Activated CD8-positive, alpha-beta memory T cell treated with anti-CD3 and anti-CD28 coated beads, Interleukin-2, amount 50 U/mL, for 1 hour (primary cell): Measurements from ENCODE around the gene C4orf50.

Source experiments
- DNase-seq: peaks from one replicate; pipeline ENCODE4 v3.0.0-alpha.2; 2020; ENCODE audit errors: extremely low read depth

The C4orf50 gene

GRCh38 chr4:5943561-5943960 lies 74.7 kb downstream of the C4orf50 start:
- DNase-seq = no peak

GRCh38 chr4:5942947-5943346 lies 75.3 kb downstream of the C4orf50 start:
- no peak for DNase-seq

DNA sequence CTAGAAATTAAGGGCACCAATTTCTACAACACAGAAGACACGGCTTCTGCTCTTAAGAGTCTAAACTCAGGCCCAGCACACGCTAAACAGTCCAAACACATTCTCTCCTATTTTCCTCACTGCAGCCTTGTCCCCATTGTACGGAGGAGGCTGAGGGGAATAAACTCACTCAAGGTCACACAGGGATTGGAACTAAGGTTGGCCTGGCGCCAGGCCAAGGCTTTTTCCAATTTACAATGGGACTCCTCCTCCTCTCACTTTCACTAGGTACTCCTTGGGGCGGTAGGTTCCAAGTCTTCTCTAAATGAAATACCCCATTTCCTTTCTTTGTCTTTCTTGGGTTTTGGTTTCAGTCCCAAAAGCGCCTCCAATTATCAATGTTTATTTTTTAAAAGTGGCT lies 76.6 kb downstream of the C4orf50 start:
- DNase-seq = no peak

DNA sequence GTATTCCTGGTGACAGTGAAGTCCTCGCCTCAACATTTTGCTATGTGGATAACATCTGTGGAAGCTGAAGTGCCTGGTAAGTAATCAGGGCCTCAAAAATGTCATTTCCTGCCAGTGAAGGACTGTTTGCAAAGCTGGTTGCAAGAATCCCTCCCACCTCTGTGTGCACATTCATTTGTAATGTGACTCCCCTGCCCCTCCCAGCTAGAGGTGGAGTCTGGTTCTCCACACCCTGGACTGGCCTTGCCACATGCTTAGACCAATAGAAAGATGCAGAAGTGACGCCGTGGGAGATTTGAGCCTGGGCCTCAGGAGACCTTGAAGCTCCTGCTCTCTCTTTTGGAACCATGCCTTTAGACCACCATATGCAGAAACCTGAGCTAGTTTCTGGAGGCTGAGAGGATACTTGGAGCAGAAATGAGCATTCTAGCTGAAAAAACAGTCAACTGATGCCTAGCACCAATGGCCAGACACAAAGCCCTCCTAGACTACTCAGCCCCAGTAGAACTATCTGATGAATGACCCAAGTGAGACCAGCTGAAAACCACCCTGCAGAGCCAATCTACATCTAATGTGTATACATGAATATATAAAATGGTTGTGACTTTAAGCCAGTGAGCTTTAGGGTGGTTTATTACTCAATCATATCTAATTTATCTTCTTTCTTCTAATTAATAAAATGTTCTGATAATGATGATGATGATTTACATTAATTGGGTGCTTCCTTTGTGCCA lies 77.6 kb downstream of the C4orf50 start:
- no peak for DNase-seq

DNA sequence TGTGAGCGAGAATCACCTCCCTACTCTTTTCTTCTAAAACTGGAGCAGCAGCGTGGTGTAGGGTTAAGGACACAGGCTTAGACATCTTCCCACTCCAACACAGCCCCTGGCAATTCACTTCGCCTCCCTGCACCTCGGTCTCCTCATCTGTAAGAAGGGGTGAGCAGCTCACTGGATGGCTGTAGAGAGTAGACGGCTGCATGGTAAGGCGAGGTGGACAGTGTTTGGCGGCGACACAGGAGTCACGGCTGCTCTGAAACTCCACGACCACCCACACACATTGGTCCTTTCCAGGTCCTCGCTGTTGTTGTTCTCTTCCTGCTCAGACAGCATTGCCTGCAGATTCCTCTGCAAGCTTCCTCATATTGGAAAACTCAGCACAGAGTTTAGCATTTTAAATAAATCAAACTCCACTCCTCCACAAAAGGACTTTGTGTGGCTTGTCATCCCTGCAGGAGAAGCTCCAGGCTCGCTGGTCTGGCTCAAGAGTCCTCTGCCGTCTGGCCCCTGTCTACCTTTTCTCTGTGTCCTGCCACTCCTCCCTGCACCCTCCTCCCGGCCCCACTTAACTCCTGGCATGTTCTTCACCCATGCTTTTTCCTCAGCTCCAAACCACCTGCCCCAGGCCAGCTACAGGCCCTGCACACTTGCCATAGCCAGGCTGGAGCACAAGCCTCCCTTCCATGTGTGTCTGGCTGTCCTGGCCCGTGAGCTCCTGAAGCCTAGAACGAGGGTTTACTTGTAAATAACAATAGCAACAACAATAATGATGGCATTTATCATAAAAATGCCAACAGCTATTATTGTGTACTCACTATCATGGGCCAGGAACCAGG lies 84.0 kb downstream of the C4orf50 start:
- DNase-seq = no peak

GRCh38 chr4:5933116-5933515 lies 85.1 kb downstream of the C4orf50 start:
- no peak for DNase-seq

DNA sequence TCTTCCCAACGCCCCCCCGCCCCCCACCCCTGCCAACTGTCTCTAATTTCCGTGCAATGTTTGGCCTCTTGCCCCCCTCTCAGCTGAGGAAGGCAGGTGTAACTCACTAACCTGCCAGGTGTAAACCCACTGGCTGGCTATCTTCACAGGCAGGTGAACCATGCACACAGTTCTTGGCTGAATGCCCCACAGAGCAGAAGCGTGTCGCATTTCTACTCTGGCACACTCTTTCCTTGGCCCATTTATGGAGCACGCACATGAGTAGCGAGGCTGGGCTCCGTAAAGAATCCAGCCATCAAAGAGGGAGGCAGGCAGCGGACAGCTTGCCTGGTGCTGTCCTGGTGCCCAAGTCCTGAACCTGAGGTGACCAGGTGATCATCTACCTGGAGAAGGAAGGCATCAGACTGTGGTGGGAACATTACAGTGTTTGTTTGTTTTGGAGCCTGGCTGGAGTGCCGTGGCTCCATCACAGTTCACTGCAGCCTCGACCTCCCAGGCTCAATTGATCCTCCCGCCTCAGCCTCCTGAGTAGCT lies 86.1 kb downstream of the C4orf50 start:
- no peak for DNase-seq

- no peak for DNase-seq
Observed at GRCh38 chr4:5931526-5931925, 86.7 kb downstream of the C4orf50 start.

DNA sequence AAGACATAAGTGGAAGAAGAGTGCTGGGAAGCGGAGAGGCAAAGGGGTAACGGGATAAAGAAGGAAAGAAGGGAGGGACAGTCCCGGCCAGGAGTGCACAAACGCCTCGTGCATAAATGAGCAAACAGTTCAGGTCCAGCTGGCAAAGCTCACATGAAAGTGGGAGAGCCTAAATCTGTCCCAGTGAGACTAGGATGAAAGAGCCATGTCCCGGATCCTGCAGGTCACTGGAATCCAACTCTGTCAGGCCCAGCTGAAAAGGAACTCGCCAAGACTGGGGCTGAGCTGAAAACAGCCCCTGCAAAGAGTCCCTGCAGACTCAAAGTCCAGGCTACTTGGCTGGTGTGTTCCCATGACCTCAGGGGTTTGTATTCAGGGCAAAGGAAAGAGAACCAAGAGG lies 87.4 kb downstream of the C4orf50 start:
- no peak for DNase-seq

- no peak for DNase-seq
Observed at GRCh38 chr4:5930456-5930855, 87.8 kb downstream of the C4orf50 start.

DNA sequence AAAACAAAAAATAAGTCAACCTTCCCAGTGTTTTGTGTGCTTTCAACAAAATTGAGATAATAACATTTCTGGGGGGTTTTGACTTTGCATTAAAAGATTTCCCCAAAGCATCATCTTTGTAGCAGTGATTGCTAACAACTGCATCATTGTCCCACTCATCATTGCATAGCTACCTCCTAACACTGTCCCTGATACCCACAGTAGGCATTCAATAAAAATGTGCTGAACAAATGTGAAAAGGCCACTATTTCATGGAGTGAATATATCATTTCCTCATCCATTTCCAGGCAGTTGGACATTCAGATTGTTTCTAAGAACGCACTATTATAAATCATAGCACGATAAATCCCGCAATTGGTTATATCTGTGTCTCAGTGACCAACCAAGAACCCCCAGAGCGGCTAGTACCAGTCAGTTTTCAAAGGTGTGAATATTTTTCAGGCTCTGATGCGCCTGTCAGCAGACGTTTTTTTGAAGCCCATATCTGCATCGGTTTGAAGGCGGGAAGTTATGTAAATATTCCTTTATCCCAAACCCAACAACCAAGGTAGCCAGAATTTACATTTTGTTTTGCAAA lies 89.3 kb downstream of the C4orf50 start:
- DNase-seq = no peak

GRCh38 chr4:5928274-5928673 lies 90.0 kb downstream of the C4orf50 start:
- no peak for DNase-seq

GRCh38 chr4:5927747-5928146 lies 90.5 kb downstream of the C4orf50 start:
- DNase-seq = no peak

GRCh38 chr4:5927116-5927515 lies 91.1 kb downstream of the C4orf50 start:
- DNase-seq = no peak

- no peak for DNase-seq
Observed at GRCh38 chr4:5926598-5926997, 91.6 kb downstream of the C4orf50 start.

GRCh38 chr4:5925419-5926200 lies 92.6 kb downstream of the C4orf50 start:
- DNase-seq = no peak

GRCh38 chr4:5924461-5925125 lies 93.6 kb downstream of the C4orf50 start:
- no peak for DNase-seq

- no peak for DNase-seq
Observed at GRCh38 chr4:5923376-5923775, 94.9 kb downstream of the C4orf50 start.

DNA sequence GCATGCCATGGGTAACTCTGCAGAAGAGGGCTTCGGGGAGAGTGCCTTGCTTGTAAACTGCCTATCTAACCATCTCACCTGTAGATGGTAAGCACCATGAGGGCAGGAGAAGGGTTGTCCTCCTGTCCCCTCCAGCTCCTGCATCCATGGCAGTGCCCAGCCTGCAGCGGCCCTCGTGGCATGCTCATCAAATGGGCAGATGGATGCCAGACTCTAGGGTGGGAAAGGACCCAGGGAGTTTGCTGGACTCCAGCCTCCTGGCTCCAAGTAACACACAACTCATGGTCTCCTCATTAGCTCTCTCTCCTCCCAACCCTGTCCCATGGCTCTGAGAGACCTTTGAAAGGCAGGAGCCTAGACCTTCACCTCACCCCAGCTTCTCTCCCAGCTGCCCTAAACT lies 95.7 kb downstream of the C4orf50 start:
- DNase-seq = no peak

- no peak for DNase-seq
Observed at GRCh38 chr4:5921981-5922380, 96.2 kb downstream of the C4orf50 start.
